B cell (primary cell): ENCODE data around the gene PPL.

Source experiments
- EZH2 ChIP-seq: IDR thresholded peaks from 2 replicates; pipeline ENCODE4 v1.6.1; 2012; ENCODE audit warnings: borderline replicate concordance, low read depth, mild to moderate bottlenecking, moderate library complexity, low read length; ENCODE audit not compliant: insufficient read depth, poor library complexity, severe bottlenecking
- TF ChIP-seq, protein P1 (sequence below): fragments of 200-600 bp; IDR thresholded peaks from one replicate; pipeline ENCODE4 v1.8.0; 2022; ENCODE audit warnings: antibody characterized with exemption, mild to moderate bottlenecking

DNA sequence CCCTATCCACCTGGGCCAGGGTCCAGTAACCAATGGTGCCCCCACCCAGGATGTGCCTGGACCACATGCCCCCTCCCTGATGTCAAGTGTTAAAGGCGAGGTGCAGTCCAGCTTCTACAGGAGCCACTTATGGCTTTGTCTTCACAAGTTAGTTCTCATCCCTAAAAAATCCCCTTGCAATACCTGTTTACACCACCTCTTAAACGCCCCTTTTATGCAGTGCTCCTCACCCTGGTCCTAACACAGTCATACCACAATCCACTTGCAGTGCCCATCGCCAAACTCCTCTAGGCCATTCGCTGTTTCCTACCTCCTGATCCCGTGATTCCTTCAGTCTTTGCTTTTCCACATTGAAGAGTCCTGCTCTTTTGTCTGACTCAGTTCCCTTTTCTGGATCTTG lies 97.0 kb downstream of the PPL start:
- TF ChIP-seq EZH2, result no peak
- TF ChIP-seq, protein P1, sequence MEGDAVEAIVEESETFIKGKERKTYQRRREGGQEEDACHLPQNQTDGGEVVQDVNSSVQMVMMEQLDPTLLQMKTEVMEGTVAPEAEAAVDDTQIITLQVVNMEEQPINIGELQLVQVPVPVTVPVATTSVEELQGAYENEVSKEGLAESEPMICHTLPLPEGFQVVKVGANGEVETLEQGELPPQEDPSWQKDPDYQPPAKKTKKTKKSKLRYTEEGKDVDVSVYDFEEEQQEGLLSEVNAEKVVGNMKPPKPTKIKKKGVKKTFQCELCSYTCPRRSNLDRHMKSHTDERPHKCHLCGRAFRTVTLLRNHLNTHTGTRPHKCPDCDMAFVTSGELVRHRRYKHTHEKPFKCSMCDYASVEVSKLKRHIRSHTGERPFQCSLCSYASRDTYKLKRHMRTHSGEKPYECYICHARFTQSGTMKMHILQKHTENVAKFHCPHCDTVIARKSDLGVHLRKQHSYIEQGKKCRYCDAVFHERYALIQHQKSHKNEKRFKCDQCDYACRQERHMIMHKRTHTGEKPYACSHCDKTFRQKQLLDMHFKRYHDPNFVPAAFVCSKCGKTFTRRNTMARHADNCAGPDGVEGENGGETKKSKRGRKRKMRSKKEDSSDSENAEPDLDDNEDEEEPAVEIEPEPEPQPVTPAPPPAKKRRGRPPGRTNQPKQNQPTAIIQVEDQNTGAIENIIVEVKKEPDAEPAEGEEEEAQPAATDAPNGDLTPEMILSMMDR, result no peak
